K562 (cell line): ENCODE data around the gene CD84. TPM values are rescaled to one million over a fixed set of nuclear protein-coding genes. Genes with fewer than 3 reads are reported as not detected.
A peak's percentile ranks its signal among the peaks of the same experiment; 100 is the strongest.

Source experiments
- CBX8 ChIP-seq: fragments of 200-600 bp; sonication (generic); IDR thresholded peaks from 2 replicates; pipeline ENCODE4 v1.6.1; 2012; ENCODE audit warnings: borderline replicate concordance, mixed run types, low read depth, mild to moderate bottlenecking, moderate library complexity, mixed read lengths, low read length, control low read depth, inconsistent platforms; ENCODE audit not compliant: poor library complexity, severe bottlenecking; ENCODE audit errors: extremely low read depth
- HOXB6 ChIP-seq: fragments of 250-450 bp; sonication (Bioruptor Pico); IDR thresholded peaks from 2 replicates; pipeline ENCODE4 v1.5.1; 2022; ENCODE audit warnings: mild to moderate bottlenecking, borderline replicate concordance
- MAFF ChIP-seq: IDR thresholded peaks from 2 replicates; pipeline ENCODE4 v1.6.1; 2012; ENCODE audit warnings: low read length, improper control_type of control experiment
- MEIS2 ChIP-seq: fragments of 450-650 bp; IDR thresholded peaks from 2 replicates; pipeline ENCODE4 v1.6.1; 2014; ENCODE audit warnings: mild to moderate bottlenecking; ENCODE audit not compliant: partially characterized antibody
- MTA2 ChIP-seq: fragments of 450-650 bp; IDR thresholded peaks from 2 replicates; pipeline ENCODE4 v1.6.1; 2016; ENCODE audit warnings: low read depth
- MYC ChIP-seq, 2 experiments: fragments of 250-450 bp in 1 of 2; sonication (Bioruptor Pico) in 1 of 2; IDR thresholded peaks; 2 replicates each; pipeline versions ENCODE4 v1.5.1 to v1.6.1; 2012 to 2021; ENCODE audit warnings: low read depth in 2 of 2, borderline replicate concordance in 1 of 2, improper control_type of control experiment in 1 of 2, low read length in 1 of 2, mild to moderate bottlenecking in 1 of 2, moderate library complexity in 1 of 2
- NFE2 ChIP-seq: IDR thresholded peaks from 2 replicates; pipeline ENCODE4 v1.6.1; 2014; ENCODE audit warnings: antibody characterized with exemption, low read depth
- POLR2AphosphoS5 ChIP-seq: IDR thresholded peaks from 2 replicates; pipeline ENCODE4 v1.6.1; 2011; ENCODE audit warnings: mild to moderate bottlenecking, low read depth, low read length, moderate library complexity; ENCODE audit not compliant: control insufficient read depth, insufficient read depth
- POLR2G ChIP-seq: fragments of 200-400 bp; formaldehyde crosslinking; IDR thresholded peaks from 2 replicates; pipeline ENCODE4 v1.6.1; 2017; ENCODE audit warnings: low read depth, mild to moderate bottlenecking, antibody characterized with exemption, low read length, moderate library complexity
- TRIM24 ChIP-seq, 2 experiments: fragments of 450-650 bp; IDR thresholded peaks; 2 replicates each; pipeline ENCODE4 v1.6.1; 2016
- XRCC3 ChIP-seq: fragments of 450-650 bp; IDR thresholded peaks from 2 replicates; pipeline ENCODE4 v1.6.1; 2017; ENCODE audit warnings: mild to moderate bottlenecking, moderate library complexity
- ZBED1 ChIP-seq: IDR thresholded peaks from 2 replicates; pipeline ENCODE4 v1.6.1; 2014
- polyA plus RNA-seq, 8 experiments: library from polyadenylated mRNA; depleted of rRNA in 4 of 8; stranded (reverse) in 5 of 8; unstranded in 3 of 8; fragments of >200 nt; fragmentation: Nextera tagmentation in 2 of 8; fragmentation: Illumina TruSeq in 1 of 8; extraction: Ambion mirVana in 2 of 8; extraction: Trizol in 1 of 8; gene quantifications; 2 replicates each; pipeline versions ENCODE4 v1.2.1 to v1.2.3, GENCODE V29; 2011 to 2014; ENCODE audit warnings: inconsistent platforms in 1 of 8, missing spikeins in 1 of 8
- total RNA-seq, 7 experiments: library from RNA; depleted of rRNA in 6 of 7; stranded (reverse); fragments of >200 nt in 6 of 7; fragmentation: Illumina TruSeq in 2 of 7; extraction: Trizol in 2 of 7; gene quantifications; 2 replicates each; pipeline versions ENCODE4 v1.2.1 to v1.2.3, GENCODE V29; 2011 to 2021; ENCODE audit warnings: low replicate concordance in 1 of 7
- TF ChIP-seq, protein P1 (sequence below): fragments of 250-450 bp; sonication (Bioruptor Pico); IDR thresholded peaks from 2 replicates; pipeline ENCODE4 v1.4.0; 2020
- TF ChIP-seq, protein P2 (sequence below): fragments of 200-600 bp; sonication (generic); IDR thresholded peaks from one replicate; pipeline ENCODE4 v1.6.1; 2012; ENCODE audit warnings: mild to moderate bottlenecking, low read depth, low read length, inconsistent platforms

Gene CD84
- total and polyA plus RNA-seq, 9 of the 15 experiments (the other 6 are each of a cell fraction or from before 2014, with no cell fraction given), result 0.82 to 6.8 (median 2.0) TPM

DNA sequence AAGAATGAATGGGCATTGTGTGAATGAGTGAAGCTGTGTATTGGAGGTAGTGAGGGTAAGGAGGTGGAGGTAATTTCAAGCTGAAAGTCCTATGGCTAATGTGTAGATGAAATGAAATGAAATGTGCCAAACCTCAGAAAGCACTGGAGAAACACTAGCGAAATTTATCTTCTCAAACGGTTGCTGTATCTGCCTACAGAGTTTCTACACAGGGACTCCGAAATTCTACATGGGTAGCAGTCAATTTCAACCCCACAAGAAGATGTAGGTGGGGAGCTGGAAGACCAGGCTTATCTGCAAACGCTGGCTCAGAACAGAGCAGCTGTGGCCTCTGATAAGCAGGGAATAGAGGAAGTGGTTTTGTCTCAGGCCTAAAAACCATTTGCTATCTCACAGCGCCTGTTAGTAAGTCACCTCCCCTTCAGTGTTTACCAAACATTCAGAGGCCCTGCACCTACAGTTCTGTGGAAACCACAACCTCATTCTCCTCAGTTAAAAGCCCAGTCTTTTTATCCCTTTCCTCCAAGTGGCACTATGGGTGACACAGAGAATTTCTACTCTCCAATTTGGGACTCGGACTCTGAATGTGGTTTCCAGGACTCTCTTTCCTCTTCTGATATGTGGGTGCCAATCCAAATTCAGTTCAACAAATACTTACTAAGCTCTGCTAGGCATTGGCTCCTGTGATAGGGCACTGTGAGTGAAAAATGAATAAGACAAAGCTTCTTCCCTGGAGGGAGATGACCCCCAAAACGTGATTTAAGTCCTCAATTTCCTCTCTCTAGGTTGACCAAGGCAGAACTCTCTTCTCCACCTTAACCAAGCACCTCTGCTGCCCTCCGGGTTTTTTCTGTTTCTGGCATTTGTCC lies 39.1 kb downstream of the CD84 start (continued):
- TF ChIP-seq POLR2AphosphoS5 (peak; percentile 100), MYC (IDR thresholded peaks at IDR 0.05; ENCODE audit: low read depth, low read length) (peak; percentile 69), MYC (CRISPR knock-in tag; IDR thresholded peaks at IDR 0.05; ENCODE audit: borderline replicate concordance, low read depth) (no peak), MEIS2 (peak; percentile 68), MTA2 (peak; percentile 100), MAFF (peak; percentile 12; the same call in 1 of the 2 replicates), TRIM24 (IDR thresholded peaks at IDR 0.05) (peak; percentile 99), ZBED1 (peak; percentile 95), XRCC3 (no peak), CBX8 (no peak), POLR2G (peak; percentile 43; the same call in 1 of the 2 replicates), NFE2 (peak; percentile 85), HOXB6 (CRISPR knock-in tag) (no peak)
- TF ChIP-seq, protein P1, sequence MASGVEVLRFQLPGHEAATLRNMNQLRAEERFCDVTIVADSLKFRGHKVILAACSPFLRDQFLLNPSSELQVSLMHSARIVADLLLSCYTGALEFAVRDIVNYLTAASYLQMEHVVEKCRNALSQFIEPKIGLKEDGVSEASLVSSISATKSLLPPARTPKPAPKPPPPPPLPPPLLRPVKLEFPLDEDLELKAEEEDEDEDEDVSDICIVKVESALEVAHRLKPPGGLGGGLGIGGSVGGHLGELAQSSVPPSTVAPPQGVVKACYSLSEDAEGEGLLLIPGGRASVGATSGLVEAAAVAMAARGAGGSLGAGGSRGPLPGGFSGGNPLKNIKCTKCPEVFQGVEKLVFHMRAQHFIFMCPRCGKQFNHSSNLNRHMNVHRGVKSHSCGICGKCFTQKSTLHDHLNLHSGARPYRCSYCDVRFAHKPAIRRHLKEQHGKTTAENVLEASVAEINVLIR (CRISPR knock-in tag), result peak; percentile 42; the same call in 1 of the 2 replicates
- TF ChIP-seq, protein P2, sequence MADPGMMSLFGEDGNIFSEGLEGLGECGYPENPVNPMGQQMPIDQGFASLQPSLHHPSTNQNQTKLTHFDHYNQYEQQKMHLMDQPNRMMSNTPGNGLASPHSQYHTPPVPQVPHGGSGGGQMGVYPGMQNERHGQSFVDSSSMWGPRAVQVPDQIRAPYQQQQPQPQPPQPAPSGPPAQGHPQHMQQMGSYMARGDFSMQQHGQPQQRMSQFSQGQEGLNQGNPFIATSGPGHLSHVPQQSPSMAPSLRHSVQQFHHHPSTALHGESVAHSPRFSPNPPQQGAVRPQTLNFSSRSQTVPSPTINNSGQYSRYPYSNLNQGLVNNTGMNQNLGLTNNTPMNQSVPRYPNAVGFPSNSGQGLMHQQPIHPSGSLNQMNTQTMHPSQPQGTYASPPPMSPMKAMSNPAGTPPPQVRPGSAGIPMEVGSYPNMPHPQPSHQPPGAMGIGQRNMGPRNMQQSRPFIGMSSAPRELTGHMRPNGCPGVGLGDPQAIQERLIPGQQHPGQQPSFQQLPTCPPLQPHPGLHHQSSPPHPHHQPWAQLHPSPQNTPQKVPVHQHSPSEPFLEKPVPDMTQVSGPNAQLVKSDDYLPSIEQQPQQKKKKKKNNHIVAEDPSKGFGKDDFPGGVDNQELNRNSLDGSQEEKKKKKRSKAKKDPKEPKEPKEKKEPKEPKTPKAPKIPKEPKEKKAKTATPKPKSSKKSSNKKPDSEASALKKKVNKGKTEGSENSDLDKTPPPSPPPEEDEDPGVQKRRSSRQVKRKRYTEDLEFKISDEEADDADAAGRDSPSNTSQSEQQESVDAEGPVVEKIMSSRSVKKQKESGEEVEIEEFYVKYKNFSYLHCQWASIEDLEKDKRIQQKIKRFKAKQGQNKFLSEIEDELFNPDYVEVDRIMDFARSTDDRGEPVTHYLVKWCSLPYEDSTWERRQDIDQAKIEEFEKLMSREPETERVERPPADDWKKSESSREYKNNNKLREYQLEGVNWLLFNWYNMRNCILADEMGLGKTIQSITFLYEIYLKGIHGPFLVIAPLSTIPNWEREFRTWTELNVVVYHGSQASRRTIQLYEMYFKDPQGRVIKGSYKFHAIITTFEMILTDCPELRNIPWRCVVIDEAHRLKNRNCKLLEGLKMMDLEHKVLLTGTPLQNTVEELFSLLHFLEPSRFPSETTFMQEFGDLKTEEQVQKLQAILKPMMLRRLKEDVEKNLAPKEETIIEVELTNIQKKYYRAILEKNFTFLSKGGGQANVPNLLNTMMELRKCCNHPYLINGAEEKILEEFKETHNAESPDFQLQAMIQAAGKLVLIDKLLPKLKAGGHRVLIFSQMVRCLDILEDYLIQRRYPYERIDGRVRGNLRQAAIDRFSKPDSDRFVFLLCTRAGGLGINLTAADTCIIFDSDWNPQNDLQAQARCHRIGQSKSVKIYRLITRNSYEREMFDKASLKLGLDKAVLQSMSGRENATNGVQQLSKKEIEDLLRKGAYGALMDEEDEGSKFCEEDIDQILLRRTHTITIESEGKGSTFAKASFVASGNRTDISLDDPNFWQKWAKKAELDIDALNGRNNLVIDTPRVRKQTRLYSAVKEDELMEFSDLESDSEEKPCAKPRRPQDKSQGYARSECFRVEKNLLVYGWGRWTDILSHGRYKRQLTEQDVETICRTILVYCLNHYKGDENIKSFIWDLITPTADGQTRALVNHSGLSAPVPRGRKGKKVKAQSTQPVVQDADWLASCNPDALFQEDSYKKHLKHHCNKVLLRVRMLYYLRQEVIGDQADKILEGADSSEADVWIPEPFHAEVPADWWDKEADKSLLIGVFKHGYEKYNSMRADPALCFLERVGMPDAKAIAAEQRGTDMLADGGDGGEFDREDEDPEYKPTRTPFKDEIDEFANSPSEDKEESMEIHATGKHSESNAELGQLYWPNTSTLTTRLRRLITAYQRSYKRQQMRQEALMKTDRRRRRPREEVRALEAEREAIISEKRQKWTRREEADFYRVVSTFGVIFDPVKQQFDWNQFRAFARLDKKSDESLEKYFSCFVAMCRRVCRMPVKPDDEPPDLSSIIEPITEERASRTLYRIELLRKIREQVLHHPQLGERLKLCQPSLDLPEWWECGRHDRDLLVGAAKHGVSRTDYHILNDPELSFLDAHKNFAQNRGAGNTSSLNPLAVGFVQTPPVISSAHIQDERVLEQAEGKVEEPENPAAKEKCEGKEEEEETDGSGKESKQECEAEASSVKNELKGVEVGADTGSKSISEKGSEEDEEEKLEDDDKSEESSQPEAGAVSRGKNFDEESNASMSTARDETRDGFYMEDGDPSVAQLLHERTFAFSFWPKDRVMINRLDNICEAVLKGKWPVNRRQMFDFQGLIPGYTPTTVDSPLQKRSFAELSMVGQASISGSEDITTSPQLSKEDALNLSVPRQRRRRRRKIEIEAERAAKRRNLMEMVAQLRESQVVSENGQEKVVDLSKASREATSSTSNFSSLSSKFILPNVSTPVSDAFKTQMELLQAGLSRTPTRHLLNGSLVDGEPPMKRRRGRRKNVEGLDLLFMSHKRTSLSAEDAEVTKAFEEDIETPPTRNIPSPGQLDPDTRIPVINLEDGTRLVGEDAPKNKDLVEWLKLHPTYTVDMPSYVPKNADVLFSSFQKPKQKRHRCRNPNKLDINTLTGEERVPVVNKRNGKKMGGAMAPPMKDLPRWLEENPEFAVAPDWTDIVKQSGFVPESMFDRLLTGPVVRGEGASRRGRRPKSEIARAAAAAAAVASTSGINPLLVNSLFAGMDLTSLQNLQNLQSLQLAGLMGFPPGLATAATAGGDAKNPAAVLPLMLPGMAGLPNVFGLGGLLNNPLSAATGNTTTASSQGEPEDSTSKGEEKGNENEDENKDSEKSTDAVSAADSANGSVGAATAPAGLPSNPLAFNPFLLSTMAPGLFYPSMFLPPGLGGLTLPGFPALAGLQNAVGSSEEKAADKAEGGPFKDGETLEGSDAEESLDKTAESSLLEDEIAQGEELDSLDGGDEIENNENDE, result no peak
